H1 (cell line): ENCODE measurements around the gene SNRNP40. TPM values are rescaled to one million over a fixed set of nuclear protein-coding genes. Genes with fewer than 3 reads are reported as not detected.

ENCODE experiments used
- CTCF ChIA-PET: fragments of 300-600 bp; sonication (Branson Sonifier 250); formaldehyde crosslinking; loops from one replicate; lab custom pipeline; 2021; ENCODE audit not compliant: partially characterized antibody; lab: Charles Lee
- POLR2A ChIA-PET: fragments of 300-600 bp; sonication (Branson Sonifier 250); formaldehyde crosslinking; loops from one replicate; lab custom pipeline; 2021; ENCODE audit warnings: inconsistent platforms; ENCODE audit not compliant: partially characterized antibody; lab: Charles Lee
- DNase-seq, 2 experiments: peaks; one replicate each; pipeline versions ENCODE4 v3.0.0 to v3.0.0-alpha.2; 2010 to 2022; ENCODE audit warnings: low spot score in 2 of 2, low read depth in 1 of 2, mixed read lengths in 1 of 2
- FAIRE-seq: peaks from 2 replicates; lab custom pipeline; 2011; peaks lifted over from hg19 to GRCh38; lab: Jason Lieb, UNC
- H2AFZ ChIP-seq: 2 replicates; pipeline ENCODE4 v1.8.1; 2012; ENCODE audit warnings: low read length, inconsistent platforms
- H2AK5ac ChIP-seq: 2 replicates; pipeline ENCODE4 v1.6.1; 2013; ENCODE audit warnings: low read depth, low read length
- H2BK120ac ChIP-seq: replicated peaks from 2 replicates; pipeline ENCODE3; 2013; ENCODE audit warnings: low read depth, low read length, inconsistent platforms
- H2BK12ac ChIP-seq: 2 replicates; pipeline ENCODE4 v1.6.1; 2013; ENCODE audit warnings: low read depth, low read length
- H2BK15ac ChIP-seq: 2 replicates; pipeline ENCODE4 v1.6.1; 2013; ENCODE audit warnings: low read length
- H2BK20ac ChIP-seq: 2 replicates; pipeline ENCODE4 v1.6.1; 2013; ENCODE audit warnings: low read length
- H2BK5ac ChIP-seq: 2 replicates; pipeline ENCODE4 v1.6.1; 2013; ENCODE audit warnings: low read depth, low read length
- H3K14ac ChIP-seq: 2 replicates; pipeline ENCODE4 v1.6.1; 2013; ENCODE audit warnings: inconsistent platforms; ENCODE audit not compliant: insufficient read length
- H3K18ac ChIP-seq: 2 replicates; pipeline ENCODE4 v1.6.1; 2013; ENCODE audit warnings: low read length; ENCODE audit errors: extremely low read depth
- H3K23ac ChIP-seq: 2 replicates; pipeline ENCODE4 v1.6.1; 2013; ENCODE audit warnings: inconsistent platforms; ENCODE audit not compliant: insufficient read length
- H3K23me2 ChIP-seq: 2 replicates; pipeline ENCODE4 v1.6.1; 2013; ENCODE audit warnings: low read depth, low read length
- H3K27ac ChIP-seq: 2 replicates; pipeline ENCODE4 v1.6.1; 2011; ENCODE audit warnings: low read depth, low read length, inconsistent platforms
- H3K27me3 ChIP-seq, 4 experiments: replicated peaks in 1 of 4; 1 replicate in 1 of 4; 2 replicates in 3 of 4; pipeline versions ENCODE4 v1.6.1 to v1.8.1; 2011 to 2013; ENCODE audit warnings: low read length in 3 of 4, mild to moderate bottlenecking in 3 of 4, inconsistent platforms in 2 of 4, mixed read lengths in 2 of 4, moderate library complexity in 1 of 4; ENCODE audit not compliant: control insufficient read depth in 3 of 4, insufficient read depth in 3 of 4; ENCODE audit errors: extremely low read depth in 1 of 4
- H3K36me3 ChIP-seq, 4 experiments: 2 replicates each; pipeline versions ENCODE4 v1.6.1 to v1.8.1; 2011 to 2013; ENCODE audit warnings: mild to moderate bottlenecking in 4 of 4, low read length in 3 of 4, moderate library complexity in 2 of 4, control low read depth in 1 of 4, inconsistent platforms in 1 of 4; ENCODE audit not compliant: insufficient read depth in 4 of 4, control insufficient read depth in 2 of 4
- H3K4ac ChIP-seq: replicated peaks from 2 replicates; pipeline ENCODE3; 2013; ENCODE audit warnings: low read length, low read depth, mixed read lengths, inconsistent platforms; ENCODE audit not compliant: insufficient read length
- H3K4me1 ChIP-seq, 4 experiments: replicated peaks in 1 of 4; 1 replicate in 1 of 4; 2 replicates in 3 of 4; pipeline versions ENCODE4 v1.6.1 to v1.8.1; 2011 to 2013; ENCODE audit warnings: low read length in 3 of 4, inconsistent platforms in 2 of 4, mixed read lengths in 1 of 4; ENCODE audit not compliant: insufficient read depth in 4 of 4, control insufficient read depth in 3 of 4
- H3K4me2 ChIP-seq, 2 experiments: 2 replicates each; pipeline versions ENCODE4 v1.6.1 to v1.8.1; 2011 to 2013; ENCODE audit warnings: low read depth in 2 of 2, low read length in 2 of 2, control low read depth in 1 of 2, inconsistent platforms in 1 of 2, mild to moderate bottlenecking in 1 of 2; ENCODE audit not compliant: insufficient read depth in 1 of 2
- H3K4me3 ChIP-seq, 4 experiments: fragments of 200-600, 300-600 bp in 1 of 4; sonication (generic), shearing (Covaris generic), sonication (Bioruptor Twin) in 1 of 4; 2 replicates each; pipeline versions ENCODE4 v1.5.1 to v1.8.1; 2011 to 2016; ENCODE audit warnings: low read length in 4 of 4, low read depth in 3 of 4, control low read depth in 2 of 4, inconsistent platforms in 2 of 4, mild to moderate bottlenecking in 2 of 4, mixed read lengths in 1 of 4, moderate library complexity in 1 of 4; ENCODE audit not compliant: insufficient read depth in 2 of 4; ENCODE audit errors: extremely low read depth in 1 of 4
- H3K56ac ChIP-seq: replicated peaks from 2 replicates; pipeline ENCODE3; 2013; ENCODE audit warnings: low read depth, mild to moderate bottlenecking, mixed read lengths, low read length, inconsistent platforms; ENCODE audit not compliant: insufficient read length
- H3K79me1 ChIP-seq: 2 replicates; pipeline ENCODE4 v1.6.1; 2013; ENCODE audit warnings: low read depth, low read length, control low read depth
- H3K79me2 ChIP-seq, 2 experiments: 2 replicates each; pipeline versions ENCODE4 v1.6.1 to v1.8.1; 2012 to 2013; ENCODE audit warnings: low read length in 2 of 2, mild to moderate bottlenecking in 2 of 2, inconsistent platforms in 1 of 2; ENCODE audit not compliant: insufficient read depth in 2 of 2, control insufficient read depth in 1 of 2
- H3K9ac ChIP-seq, 4 experiments: replicated peaks in 1 of 4; 1 replicate in 1 of 4; 2 replicates in 3 of 4; pipeline versions ENCODE4 v1.6.1 to v1.8.1; 2011 to 2013; ENCODE audit warnings: low read depth in 3 of 4, low read length in 3 of 4, control low read depth in 2 of 4, mild to moderate bottlenecking in 2 of 4, moderate library complexity in 2 of 4, inconsistent platforms in 1 of 4; ENCODE audit errors: extremely low read depth in 1 of 4
- H3K9me3 ChIP-seq, 2 experiments: 2 replicates each; pipeline versions ENCODE4 v1.6.1 to v1.8.1; 2012 to 2013; ENCODE audit warnings: mild to moderate bottlenecking in 2 of 2, moderate library complexity in 2 of 2, control low read depth in 1 of 2, inconsistent platforms in 1 of 2, low read depth in 1 of 2, low read length in 1 of 2, mixed read lengths in 1 of 2; ENCODE audit not compliant: insufficient read depth in 2 of 2
- H4K20me1 ChIP-seq, 2 experiments: replicated peaks in 1 of 2; 2 replicates each; pipeline versions ENCODE3 to v1.8.1; 2011 to 2013; ENCODE audit warnings: inconsistent platforms in 2 of 2, low read length in 2 of 2, mild to moderate bottlenecking in 1 of 2; ENCODE audit not compliant: insufficient read depth in 2 of 2, control insufficient read depth in 1 of 2
- H4K5ac ChIP-seq: 2 replicates; pipeline ENCODE4 v1.6.1; 2013; ENCODE audit warnings: low read length, low read depth, mixed read lengths, inconsistent platforms; ENCODE audit not compliant: insufficient read length
- H4K8ac ChIP-seq: 2 replicates; pipeline ENCODE4 v1.8.0; 2013; ENCODE audit warnings: mild to moderate bottlenecking, moderate library complexity, low read length, inconsistent platforms; ENCODE audit not compliant: insufficient read depth; ENCODE audit errors: extremely low read depth
- H4K91ac ChIP-seq: replicated peaks from 2 replicates; pipeline ENCODE3; 2013; ENCODE audit warnings: low read length, mixed read lengths, inconsistent platforms; ENCODE audit not compliant: insufficient read length
- CTBP2 ChIP-seq: IDR thresholded peaks from 2 replicates; pipeline ENCODE4 v1.7.0; 2011; ENCODE audit warnings: borderline replicate concordance, mild to moderate bottlenecking, moderate library complexity, mixed read lengths, low read length; ENCODE audit not compliant: insufficient read depth, insufficient read length
- GABPA ChIP-seq: IDR thresholded peaks from 2 replicates; pipeline ENCODE4 v1.6.1; 2011; ENCODE audit warnings: mild to moderate bottlenecking, low read length, moderate library complexity, borderline replicate concordance; ENCODE audit not compliant: insufficient read depth
- GTF2F1 ChIP-seq: IDR thresholded peaks from 2 replicates; pipeline ENCODE4 v1.6.1; 2012; ENCODE audit warnings: low read depth, low read length, improper control_type of control experiment, borderline replicate concordance
- KDM1A ChIP-seq: fragments of 200-600, 300-600 bp; sonication (generic); IDR thresholded peaks from 2 replicates; pipeline ENCODE4 v1.7.1; 2016; ENCODE audit warnings: mild to moderate bottlenecking, low read length, borderline replicate concordance
- WGBS, 2 experiments: shearing (Covaris generic) in 1 of 2; methylation state at CpG; one replicate each; pipeline versions ENCODE4 v1.1.6 to v1.1.7; 2013 to 2015; ENCODE audit warnings: low lambda C conversion rate in 2 of 2, mixed read lengths in 2 of 2, inconsistent platforms in 1 of 2, low coverage in 1 of 2, missing lambda C conversion rate in 1 of 2; ENCODE audit not compliant: insufficient replicate concordance in 2 of 2, insufficient coverage in 1 of 2, insufficient read length in 1 of 2; ENCODE audit errors: extremely low coverage in 1 of 2, missing lambda C conversion rate in 1 of 2; 5-methylcytosine and 5-hydroxymethylcytosine counted together
- polyA plus RNA-seq, 7 experiments: library from polyadenylated mRNA; depleted of rRNA in 3 of 7; stranded (reverse) in 5 of 7; unstranded in 2 of 7; fragments of >200 nt in 5 of 7; fragments of 200-250 nt in 2 of 7; gene quantifications; 1 replicate in 5 of 7; 2 replicates in 1 of 7; 4 replicates in 1 of 7; pipeline versions ENCODE4 v1.2.1 to v1.2.3, GENCODE V29; 2011 to 2013; ENCODE audit warnings: missing spikeins in 2 of 7, mixed read lengths in 2 of 7
- total RNA-seq: library from RNA; stranded (reverse); fragmentation: NEBNext Ultra II Directional; extraction: Animal tissue kit (Norgen Biotek cat#: 25700); gene quantifications from 2 replicates; pipeline ENCODE4 v1.2.1, GENCODE V29; 2021

SNRNP40 gene
- total and polyA plus RNA-seq, 2 of the 8 experiments (the other 6 are each of a cell fraction or from before 2014, with no cell fraction given) = 97.4 to 113 TPM

- CTCF ChIA-PET = interaction anchor here (0.6 to 2.2 kb wide), 6 partner anchors 21 to 124 kb away, joined by 3 to 7 read pairs (median 4); no protein-coding TSS in a partner anchor
- no peak for DNase-seq
- Histone ChIP-seq H3K18ac (peak overlapping the region; percentile 94; the same call in 1 of the 2 replicates), H2BK20ac (no peak overlapping the region), H2BK5ac (peak overlapping the region; percentile 90), H4K8ac (peak overlapping the region; percentile 99; the same call in 1 of the 2 replicates), H3K4me2 (peak overlapping the region; percentile 83 to 97), H3K79me1 (peaks cover 15% of the 10 kb centered on the region), H3K9me3 (no peaks in the 10 kb centered on the region), H2BK12ac (no peak overlapping the region), H3K23ac (no peak overlapping the region), H2BK120ac (no peak overlapping the region), H3K27me3 (no peaks in the 10 kb centered on the region), H2AFZ (0 out of 2 replicates have a peak overlapping the region, but pooled peaks have one; percentile 46), H2AK5ac (no peak overlapping the region), H3K27ac (peak overlapping the region; percentile 97), H3K9ac (peak overlapping the region; percentile 94 to 99 (median 95)), H2BK15ac (no peak overlapping the region), H3K23me2 (peaks cover 8% of the 10 kb centered on the region), H3K79me2 (peaks cover 22 to 71% of the 10 kb centered on the region in 2 experiments), H4K5ac (peak overlapping the region; percentile 93), H3K56ac (peak overlapping the region; percentile 91), H3K4me3 (peak overlapping the region; percentile 90 to 99 (median 93)), H4K20me1 (peaks cover 0 to 3% of the 10 kb centered on the region in 2 experiments), H3K4me1 (peaks cover 0 to 8% (median 4%) of the 10 kb centered on the region in 4 experiments; a peak in 4 of 7 replicates), H4K91ac (peak overlapping the region; percentile 44), H3K14ac (no peak overlapping the region), H3K4ac (peak overlapping the region; percentile 94), H3K36me3 (peaks cover 12 to 39% (median 23%) of the 10 kb centered on the region in 4 experiments)
- POLR2A ChIA-PET = interaction anchor here (0.6 to 2.4 kb wide), 24 partner anchors 10 to 367 kb away, joined by 3 to 12 read pairs (median 4); no protein-coding TSS in a partner anchor
- no peak for FAIRE-seq
- WGBS, 2 experiments = 22 to 100% methylated on average over 1 to 17 of the region's 17 CpGs
- no peak for TF ChIP-seq GTF2F1
- no peak for TF ChIP-seq CTBP2
- TF ChIP-seq KDM1A = 0 out of 2 replicates have a peak, but pooled peaks have one; percentile 27
- no peak for TF ChIP-seq GABPA
These were observed 608 bp downstream of the SNRNP40 start for GRCh38 chr1:31295874-31296485.
